Fibroblast of lung (primary cell): ENCODE measurements around the gene POLR1H.
A peak's percentile ranks its signal among the peaks of the same experiment; 100 is the strongest.

Source experiments
- CTCF ChIP-seq, 2 donors: IDR thresholded peaks in 1 of 2; conservative IDR thresholded peaks in 1 of 2; 1 replicate in 1 of 2; 2 replicates in 1 of 2; pipeline ENCODE4 v1.5.1; 2011 to 2012; ENCODE audit warnings: low read length in 2 of 2, control low read depth in 1 of 2, inconsistent platforms in 1 of 2, low read depth in 1 of 2, mild to moderate bottlenecking in 1 of 2
- EZH2 ChIP-seq: IDR thresholded peaks from 2 replicates; pipeline ENCODE4 v1.5.1; 2012; ENCODE audit warnings: low read length, control low read depth, mild to moderate bottlenecking; ENCODE audit errors: missing control alignments

- TF ChIP-seq CTCF (conservative IDR thresholded peaks at IDR 0.05 in 1 of 2, IDR thresholded peaks at IDR 0.05 in 1 of 2; ENCODE audit: low read depth in 1 of 2, low read length in 2 of 2) (peak; percentile 45 to 70), EZH2 (no peak)
Observed at GRCh38 chr6:30037182-30037788, 23.8 kb upstream of the POLR1H start.
